Upper lobe of left lung (tissue), 6 donors: Measurements from ENCODE around the gene NBAS. TPM values are rescaled to one million over a fixed set of nuclear protein-coding genes. Genes with fewer than 3 reads are reported as not detected.
A peak's percentile ranks its signal among the peaks of the same experiment; 100 is the strongest.

Source experiments
- ATAC-seq, 2 donors: fragments of 200-7000 bp; cut with Tn5 transposase; one replicate each; pipeline ENCODE4 v1.9.1; 2022; ENCODE audit warnings: mild to moderate bottlenecking in 2 of 2, moderate library complexity in 2 of 2; ENCODE audit not compliant: low FRiP score in 2 of 2
- DNase-seq, 2 donors: peaks; one replicate each; pipeline ENCODE4 v3.0.0-alpha.2; 2019 to 2020
- H3K27ac ChIP-seq, 4 donors: fragments of 200-600 bp; sonication (generic); one replicate each; pipeline ENCODE4 v1.5.1; 2016 to 2019
- H3K27me3 ChIP-seq, 4 donors: fragments of 200-600 bp; sonication (generic); one replicate each; pipeline ENCODE4 v1.5.1; 2017 to 2019
- H3K36me3 ChIP-seq, 4 donors: fragments of 200-600 bp; sonication (generic); one replicate each; pipeline ENCODE4 v1.5.1; 2016 to 2019
- H3K4me1 ChIP-seq, 4 donors: fragments of 200-600 bp; sonication (generic); one replicate each; pipeline ENCODE4 v1.5.1; 2018 to 2019
- H3K4me3 ChIP-seq, 4 donors: fragments of 200-600 bp; sonication (generic); one replicate each; pipeline ENCODE4 v1.5.1; 2017 to 2019; ENCODE audit warnings: mild to moderate bottlenecking in 2 of 4, moderate library complexity in 1 of 4
- H3K9me3 ChIP-seq, 4 donors: fragments of 200-600 bp; sonication (generic); one replicate each; pipeline ENCODE4 v1.5.1; 2018 to 2019
- CTCF ChIP-seq, 6 experiments: fragments of 450-650 bp in 4 of 6; fragments of 200-600 bp in 2 of 6; sonication (generic) in 2 of 6; IDR thresholded peaks; one replicate each; pipeline ENCODE4 v1.5.1; 2016 to 2019; ENCODE audit warnings: antibody characterized with exemption in 6 of 6
- EP300 ChIP-seq, 4 donors: sonication (generic); formaldehyde crosslinking; IDR thresholded peaks; one replicate each; pipeline ENCODE4 v1.5.1; 2017; ENCODE audit warnings: antibody characterized with exemption in 4 of 4, control low read depth in 2 of 4
- POLR2A ChIP-seq, 4 donors: fragments of 450-650 bp; IDR thresholded peaks; one replicate each; pipeline ENCODE4 v1.5.1; 2016 to 2017; ENCODE audit warnings: antibody characterized with exemption in 4 of 4, mild to moderate bottlenecking in 2 of 4
- POLR2AphosphoS5 ChIP-seq, 2 donors: sonication (generic); formaldehyde crosslinking; IDR thresholded peaks; one replicate each; pipeline ENCODE4 v1.5.1; 2017; ENCODE audit warnings: antibody characterized with exemption in 2 of 2
- WGBS, 2 donors: methylation state at CpG; one replicate each; pipeline ENCODE4 v1.1.5; 2017 to 2018; 5-methylcytosine and 5-hydroxymethylcytosine counted together
- total RNA-seq, 6 donors: library from RNA; depleted of rRNA in 4 of 6; stranded (reverse); fragments of >200 nt in 4 of 6; gene quantifications; one replicate each; pipeline versions ENCODE4 v1.1.0 to v1.2.1, GENCODE V29; 2016 to 2021
- donor health status: DM: no; HTN: no; CAD: no; lungs with moderate emphysema.
- donor health status: DM: no; HTN: yes; CAD: no; lungs with severe emphysema.

Gene NBAS
- total RNA-seq, 6 donors from 2014 or later: 33.2 to 75.5 (median 43.1) TPM

GRCh38 chr2:15337996-15338666, 223.0 kb downstream of the NBAS start:
- Histone ChIP-seq H3K9me3 (no peaks in the 10 kb centered on the region), H3K27ac (no peak overlapping the region), H3K27me3 (no peaks in the 10 kb centered on the region), H3K4me1 (no peaks in the 10 kb centered on the region), H3K36me3 (peaks cover 0 to 8% (median 2%) of the 10 kb centered on the region in 4 donors), H3K4me3 (no peak overlapping the region)
- no peak for TF ChIP-seq POLR2AphosphoS5 (IDR thresholded peaks at IDR 0.05)
- TF ChIP-seq CTCF (IDR thresholded peaks at IDR 0.05): no peak
- TF ChIP-seq EP300 (IDR thresholded peaks at IDR 0.05): no peak
- TF ChIP-seq POLR2A (IDR thresholded peaks at IDR 0.05): no peak
- ATAC-seq (no peak), DNase-seq (no peak)
- WGBS, 2 donors: 71 to 88% methylated on average over 1 of the region's 1 CpG

GRCh38 chr2:15334644-15335326, 226.3 kb downstream of the NBAS start:
- Histone ChIP-seq H3K36me3 (peaks cover 0 to 12% (median 3%) of the 10 kb centered on the region in 4 donors), H3K4me1 (no peaks in the 10 kb centered on the region), H3K27me3 (no peaks in the 10 kb centered on the region), H3K27ac (no peak overlapping the region), H3K9me3 (no peaks in the 10 kb centered on the region), H3K4me3 (no peak overlapping the region)
- WGBS, 2 donors: 69% methylated on average over 5 of the region's 5 CpGs
- no peak for TF ChIP-seq CTCF (IDR thresholded peaks at IDR 0.05)
- TF ChIP-seq EP300 (IDR thresholded peaks at IDR 0.05): peak in 1 of 4 donors; percentile 13
- peak in 1 of 2 donors; percentile 25 for DNase-seq
- ATAC-seq: peak in 1 of 2 donors; percentile 43

GRCh38 chr2:15331787-15332186, 229.3 kb downstream of the NBAS start:
- no peak for ATAC-seq
- DNase-seq: no peak
- Histone ChIP-seq H3K9me3 (no peaks in the 10 kb centered on the region), H3K27me3 (no peaks in the 10 kb centered on the region), H3K36me3 (peaks cover 0 to 38% (median 7%) of the 10 kb centered on the region in 4 donors), H3K27ac (no peak overlapping the region), H3K4me1 (no peaks in the 10 kb centered on the region), H3K4me3 (no peak overlapping the region)
- TF ChIP-seq POLR2A (IDR thresholded peaks at IDR 0.05) (no peak), CTCF (IDR thresholded peaks at IDR 0.05) (no peak), EP300 (IDR thresholded peaks at IDR 0.05) (no peak), POLR2AphosphoS5 (IDR thresholded peaks at IDR 0.05) (no peak)
- 72 to 85% methylated on average over 2 of the region's 2 CpGs for WGBS, 2 donors

- no peak for TF ChIP-seq EP300 (IDR thresholded peaks at IDR 0.05)
- TF ChIP-seq CTCF (IDR thresholded peaks at IDR 0.05): no peak
- 76 to 93% methylated on average over 1 of the region's 1 CpG for WGBS, 2 donors
- no peak for ATAC-seq
- DNase-seq: no peak
- peaks cover 0 to 41% (median 6%) of the 10 kb centered on the region in 4 donors for H3K36me3 ChIP-seq
- peaks cover 0 to 3% (median 0%) of the 10 kb centered on the region in 4 donors for H3K9me3 ChIP-seq
- H3K4me1 ChIP-seq: peaks cover 0 to 6% (median 0%) of the 10 kb centered on the region in 4 donors
- H3K4me3 ChIP-seq: no peak overlapping the region
- no peaks in the 10 kb centered on the region for H3K27me3 ChIP-seq
- H3K27ac ChIP-seq: no peak overlapping the region
Measured at GRCh38 chr2:15325296-15325695, 235.8 kb downstream of the NBAS start.
